Gastroesophageal sphincter (tissue), 4 donors: ENCODE measurements around the gene GATAD2A. TPM values are rescaled to one million over a fixed set of nuclear protein-coding genes. Genes with fewer than 3 reads are reported as not detected.

ENCODE experiments used
- ATAC-seq: fragments of 150-250 bp; one replicate; pipeline ENCODE4 v1.9.1; 2016; ENCODE audit warnings: mild to moderate bottlenecking, moderate library complexity
- H3K27ac ChIP-seq, 4 donors: fragments of 200-600 bp; sonication (generic) in 3 of 4; 1 replicate in 3 of 4; 2 replicates in 1 of 4; pipeline ENCODE4 v1.5.1; 2016 to 2019
- H3K27me3 ChIP-seq: fragments of 200-600 bp; sonication (generic); one replicate; pipeline ENCODE4 v1.5.1; 2019
- H3K36me3 ChIP-seq, 2 donors: fragments of 200-600 bp; sonication (generic); one replicate each; pipeline ENCODE4 v1.5.1; 2019; ENCODE audit warnings: control low read depth in 1 of 2
- H3K4me1 ChIP-seq, 3 donors: fragments of 200-600 bp; sonication (generic); 1 replicate in 2 of 3; 2 replicates in 1 of 3; pipeline ENCODE4 v1.5.1; 2016 to 2019; ENCODE audit warnings: control low read depth in 2 of 3
- H3K4me3 ChIP-seq, 2 donors: fragments of 200-600 bp; sonication (generic); one replicate each; pipeline ENCODE4 v1.5.1; 2019; ENCODE audit warnings: mild to moderate bottlenecking in 1 of 2, moderate library complexity in 1 of 2
- H3K9me3 ChIP-seq, 3 donors: fragments of 200-600 bp; sonication (generic); one replicate each; pipeline ENCODE4 v1.5.1; 2017 to 2019; ENCODE audit warnings: control low read depth in 2 of 3
- EP300 ChIP-seq: sonication (generic); formaldehyde crosslinking; IDR thresholded peaks from one replicate; pipeline ENCODE4 v1.6.1; 2017; ENCODE audit warnings: antibody characterized with exemption, mild to moderate bottlenecking
- POLR2A ChIP-seq, 2 donors: fragments of 450-650 bp; IDR thresholded peaks; one replicate each; pipeline ENCODE4 v1.6.1; 2017; ENCODE audit warnings: antibody characterized with exemption in 2 of 2, mild to moderate bottlenecking in 2 of 2, moderate library complexity in 1 of 2
- POLR2AphosphoS5 ChIP-seq: sonication (generic); formaldehyde crosslinking; IDR thresholded peaks from one replicate; pipeline ENCODE4 v1.6.1; 2017; ENCODE audit warnings: antibody characterized with exemption
- WGBS, 2 donors: methylation state at CpG; one replicate each; pipeline ENCODE4 v1.1.5; 2018; ENCODE audit warnings: low coverage in 1 of 2; 5-methylcytosine and 5-hydroxymethylcytosine counted together
- total RNA-seq, 4 donors: library from RNA; depleted of rRNA; stranded (reverse); fragments of >200 nt; gene quantifications; one replicate each; pipeline ENCODE4 v1.1.0, GENCODE V29; 2016
- TF ChIP-seq, protein P1 (sequence below), 4 experiments: fragments of 200-600 bp in 2 of 4; fragments of 450-650 bp in 2 of 4; sonication (generic) in 1 of 4; IDR thresholded peaks; one replicate each; pipeline ENCODE4 v1.5.1; 2017 to 2019; ENCODE audit warnings: antibody characterized with exemption in 4 of 4, mild to moderate bottlenecking in 2 of 4, moderate library complexity in 2 of 4

GATAD2A gene
- total RNA-seq, 4 donors from 2014 or later: 30.9 to 69.0 (median 36.6) TPM

DNA sequence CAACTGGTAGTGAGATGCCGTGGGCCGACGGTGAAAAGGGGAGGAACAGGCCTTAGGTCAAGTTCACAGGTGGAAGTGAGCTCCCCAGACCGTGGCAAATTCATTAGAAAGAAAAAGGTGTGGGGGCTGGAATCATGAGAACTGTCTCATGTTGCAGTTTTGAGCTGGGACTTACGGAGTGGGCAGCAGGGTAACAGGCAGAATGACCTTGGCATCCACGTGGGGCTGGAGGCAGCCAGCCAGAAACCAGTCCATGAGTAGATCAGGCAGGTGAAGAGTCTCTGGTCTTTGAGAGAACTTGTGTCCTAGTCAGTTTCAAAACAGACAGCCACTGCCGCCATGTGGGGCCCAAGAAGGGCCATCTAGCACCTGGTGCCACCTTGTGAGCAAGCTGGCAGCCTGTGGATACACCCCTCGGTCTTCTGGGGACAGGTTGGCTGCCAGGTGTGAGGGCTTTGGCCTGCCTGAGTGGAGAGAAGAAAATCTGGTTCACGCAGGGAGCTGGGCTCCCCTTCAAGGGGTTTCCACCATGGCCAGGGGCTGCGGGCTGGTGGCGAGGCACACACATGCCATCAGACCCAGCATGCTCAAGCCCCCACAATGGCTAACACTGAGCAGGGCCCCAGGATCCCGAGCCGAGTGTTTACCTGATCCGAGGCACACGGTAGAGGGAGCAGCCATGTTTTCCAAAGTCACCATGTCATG is 86.0 kb downstream of the GATAD2A start:
- 64 to 84% methylated on average over 4 to 6 of the region's 15 CpGs for WGBS, 2 donors
- no peaks in the 10 kb centered on the region for H3K9me3 ChIP-seq
- no peak overlapping the region for H3K27ac ChIP-seq
- no peak overlapping the region for H3K4me3 ChIP-seq
- no peak for ATAC-seq
- peaks cover 0 to 43% of the 10 kb centered on the region in 2 donors for H3K36me3 ChIP-seq
- TF ChIP-seq POLR2A (IDR thresholded peaks at IDR 0.05) (no peak), EP300 (no peak), POLR2AphosphoS5 (no peak)
- TF ChIP-seq, protein P1, sequence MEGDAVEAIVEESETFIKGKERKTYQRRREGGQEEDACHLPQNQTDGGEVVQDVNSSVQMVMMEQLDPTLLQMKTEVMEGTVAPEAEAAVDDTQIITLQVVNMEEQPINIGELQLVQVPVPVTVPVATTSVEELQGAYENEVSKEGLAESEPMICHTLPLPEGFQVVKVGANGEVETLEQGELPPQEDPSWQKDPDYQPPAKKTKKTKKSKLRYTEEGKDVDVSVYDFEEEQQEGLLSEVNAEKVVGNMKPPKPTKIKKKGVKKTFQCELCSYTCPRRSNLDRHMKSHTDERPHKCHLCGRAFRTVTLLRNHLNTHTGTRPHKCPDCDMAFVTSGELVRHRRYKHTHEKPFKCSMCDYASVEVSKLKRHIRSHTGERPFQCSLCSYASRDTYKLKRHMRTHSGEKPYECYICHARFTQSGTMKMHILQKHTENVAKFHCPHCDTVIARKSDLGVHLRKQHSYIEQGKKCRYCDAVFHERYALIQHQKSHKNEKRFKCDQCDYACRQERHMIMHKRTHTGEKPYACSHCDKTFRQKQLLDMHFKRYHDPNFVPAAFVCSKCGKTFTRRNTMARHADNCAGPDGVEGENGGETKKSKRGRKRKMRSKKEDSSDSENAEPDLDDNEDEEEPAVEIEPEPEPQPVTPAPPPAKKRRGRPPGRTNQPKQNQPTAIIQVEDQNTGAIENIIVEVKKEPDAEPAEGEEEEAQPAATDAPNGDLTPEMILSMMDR (IDR thresholded peaks at IDR 0.05): no peak
- no peaks in the 10 kb centered on the region for H3K27me3 ChIP-seq
- peaks cover 0 to 44% (median 22%) of the 10 kb centered on the region in 3 donors for H3K4me1 ChIP-seq

DNA sequence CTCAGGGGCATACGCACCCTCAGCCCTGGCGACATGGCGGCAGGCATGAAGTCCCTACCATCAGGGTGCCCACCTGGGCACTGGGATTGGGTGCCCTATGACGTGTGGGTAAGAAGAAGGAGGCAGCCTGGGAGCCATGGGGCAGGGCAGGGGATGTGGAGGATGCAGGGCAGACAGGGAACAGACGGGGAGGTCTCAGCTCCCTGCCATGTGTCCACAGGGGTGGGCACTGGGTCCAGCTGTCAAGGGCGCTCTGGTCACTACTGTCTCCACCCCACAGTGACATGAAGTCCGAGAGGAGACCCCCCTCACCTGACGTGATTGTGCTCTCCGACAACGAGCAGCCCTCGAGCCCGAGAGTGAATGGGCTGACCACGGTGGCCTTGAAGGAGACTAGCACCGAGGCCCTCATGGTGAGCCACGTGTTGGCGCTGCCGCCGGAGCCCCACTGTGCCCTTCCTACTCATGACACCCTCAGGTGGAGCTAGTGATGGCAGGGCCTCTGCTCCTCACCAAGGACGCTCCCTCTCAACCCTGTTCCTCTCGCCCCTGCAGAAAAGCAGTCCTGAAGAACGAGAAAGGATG is 86.6 kb downstream of the GATAD2A start:
- no peak for ATAC-seq
- H3K27me3 ChIP-seq: no peaks in the 10 kb centered on the region
- TF ChIP-seq POLR2AphosphoS5: no peak
- TF ChIP-seq EP300: no peak
- H3K9me3 ChIP-seq: no peaks in the 10 kb centered on the region
- no peak overlapping the region for H3K4me3 ChIP-seq
- 60% methylated on average over 2 of the region's 21 CpGs; no CpG with 5 or more reads in 1 of the 2 donors for WGBS, 2 donors
- H3K27ac ChIP-seq: no peak overlapping the region
- peaks cover 0 to 39% (median 22%) of the 10 kb centered on the region in 3 donors for H3K4me1 ChIP-seq
- peaks cover 0 to 49% of the 10 kb centered on the region in 2 donors for H3K36me3 ChIP-seq

DNA sequence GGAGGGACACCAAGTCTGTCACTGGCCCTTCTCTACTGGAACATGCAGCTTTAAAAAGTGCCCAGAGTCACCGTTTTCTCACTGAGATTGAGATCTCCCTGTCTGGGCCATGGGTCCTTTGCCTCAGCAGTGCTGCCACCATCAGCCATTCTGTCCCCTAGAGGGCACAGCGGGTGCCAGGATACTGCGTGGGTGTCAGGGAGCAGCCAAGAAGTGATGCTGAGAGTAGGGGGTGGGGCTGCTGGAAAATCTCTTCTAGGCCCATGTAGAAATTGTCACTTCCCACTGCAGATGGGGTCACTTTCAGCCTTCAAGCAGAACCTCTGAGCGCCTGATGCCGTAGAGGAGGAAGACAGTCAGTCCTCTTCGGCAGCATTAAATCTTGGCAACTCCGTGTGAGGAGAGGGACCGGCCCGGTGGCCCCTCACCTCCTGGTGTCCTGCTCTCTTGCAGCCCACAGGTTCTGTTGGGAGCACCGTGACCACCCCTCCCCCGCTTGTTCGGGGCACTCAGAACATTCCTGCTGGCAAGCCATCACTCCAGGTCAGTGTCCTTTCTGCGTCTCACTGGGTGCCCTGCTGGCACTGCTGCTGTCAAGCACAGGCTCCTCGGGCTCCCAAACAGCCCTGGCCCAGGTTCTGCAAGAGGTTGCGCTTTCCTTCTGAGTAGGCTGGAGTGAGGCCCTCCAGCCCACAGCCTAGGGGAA is 88.5 kb downstream of the GATAD2A start:
- WGBS, 2 donors: 70 to 100% methylated on average over 1 to 3 of the region's 15 CpGs
- no peak overlapping the region for H3K27ac ChIP-seq
- H3K4me3 ChIP-seq: no peak overlapping the region
- ATAC-seq: no peak
- TF ChIP-seq POLR2A (IDR thresholded peaks at IDR 0.05) (no peak), POLR2AphosphoS5 (no peak), EP300 (no peak)
- TF ChIP-seq, protein P1 (IDR thresholded peaks at IDR 0.05): no peak
- no peaks in the 10 kb centered on the region for H3K9me3 ChIP-seq
- no peaks in the 10 kb centered on the region for H3K27me3 ChIP-seq
- H3K4me1 ChIP-seq: peaks cover 0 to 20% (median 11%) of the 10 kb centered on the region in 3 donors
- peaks cover 0 to 68% of the 10 kb centered on the region in 2 donors for H3K36me3 ChIP-seq

DNA sequence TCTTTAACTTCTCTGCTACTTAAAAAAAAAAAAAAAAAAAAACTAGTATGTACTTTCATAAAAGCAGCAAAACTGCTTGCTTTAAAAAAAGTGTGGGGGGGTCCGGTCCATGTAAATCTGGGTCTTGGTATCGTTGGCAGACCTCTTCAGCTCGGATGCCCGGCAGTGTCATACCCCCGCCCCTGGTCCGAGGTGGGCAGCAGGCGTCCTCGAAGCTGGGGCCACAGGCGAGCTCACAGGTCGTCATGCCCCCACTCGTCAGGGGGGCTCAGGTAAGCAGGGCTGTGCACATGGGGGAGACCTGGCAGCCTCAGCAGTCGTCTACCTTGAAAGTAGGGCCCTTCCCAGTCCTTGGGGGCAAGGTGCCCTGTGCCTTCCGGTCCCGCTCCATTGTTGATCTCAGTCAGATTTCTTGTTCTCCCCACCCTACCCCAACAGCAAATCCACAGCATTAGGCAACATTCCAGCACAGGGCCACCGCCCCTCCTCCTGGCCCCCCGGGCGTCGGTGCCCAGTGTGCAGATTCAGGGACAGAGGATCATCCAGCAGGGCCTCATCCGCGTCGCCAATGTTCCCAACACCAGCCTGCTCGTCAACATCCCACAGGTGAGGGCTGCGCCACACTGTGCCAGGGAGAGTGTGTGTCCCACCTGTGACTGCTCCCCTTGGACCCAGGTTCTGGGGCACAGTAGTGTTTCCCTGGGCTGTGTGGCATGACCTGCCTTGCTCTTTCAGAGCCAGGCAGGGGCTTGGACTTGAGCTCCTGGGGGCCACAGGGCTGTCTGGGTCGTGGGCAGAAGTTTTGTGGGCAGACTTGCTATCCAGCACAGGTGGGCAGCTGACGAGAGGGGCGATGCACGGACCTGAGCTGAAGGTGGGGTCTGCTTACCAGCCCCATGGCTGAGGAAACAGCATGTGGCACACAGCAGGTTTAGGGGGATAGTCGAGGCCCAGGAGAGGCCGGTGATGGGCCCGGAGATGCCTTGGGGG is 90.4 kb downstream of the GATAD2A start:
- peaks cover 0 to 1% (median 0%) of the 10 kb centered on the region in 3 donors for H3K4me1 ChIP-seq
- no peak for ATAC-seq
- WGBS, 2 donors: 80 to 84% methylated on average over 1 to 6 of the region's 30 CpGs

More for the DNA sequence above, 90.4 kb downstream of the GATAD2A start:
- TF ChIP-seq, protein P1 (IDR thresholded peaks at IDR 0.05): no peak
- TF ChIP-seq POLR2A (IDR thresholded peaks at IDR 0.05) (no peak), EP300 (no peak), POLR2AphosphoS5 (no peak)
- Histone ChIP-seq H3K9me3 (no peaks in the 10 kb centered on the region), H3K27me3 (no peaks in the 10 kb centered on the region), H3K36me3 (peaks cover 0 to 87% of the 10 kb centered on the region in 2 donors), H3K27ac (no peak overlapping the region), H3K4me3 (no peak overlapping the region)
